HEK293 (cell line): ENCODE data around the gene MMP19.

ENCODE experiments used
- CTCF ChIA-PET: fragments of 350-600 bp; formaldehyde crosslinking; extraction: SDS; loops from one replicate; lab custom pipeline; 2021; ENCODE audit warnings: antibody characterized with exemption; lab: Yijun Ruan, JAX
- POLR2A ChIA-PET: fragments of 300-600 bp; formaldehyde crosslinking; extraction: SDS; loops from one replicate; lab custom pipeline; 2020; ENCODE audit warnings: antibody characterized with exemption, inconsistent platforms; lab: Yijun Ruan, JAX
- H3K27ac ChIP-seq: fragments of 200-500 bp; sonication (Bioruptor generic); 2 replicates; pipeline ENCODE4 v1.5.1; 2014; ENCODE audit warnings: low read depth, low read length, control low read depth, inconsistent platforms; ENCODE audit errors: extremely low read depth
- H3K36me3 ChIP-seq, 2 experiments: fragments of 200-500 bp in 1 of 2; sonication (Bioruptor generic) in 1 of 2; 1 replicate in 1 of 2; 2 replicates in 1 of 2; pipeline ENCODE4 v1.5.1; 2014 to 2017; ENCODE audit warnings: inconsistent platforms in 2 of 2, low read length in 2 of 2; ENCODE audit not compliant: control insufficient read depth in 2 of 2, insufficient read depth in 1 of 2
- H3K4me1 ChIP-seq: fragments of 200-500 bp; sonication (Bioruptor generic); 2 replicates; pipeline ENCODE4 v1.5.1; 2014; ENCODE audit warnings: mild to moderate bottlenecking, low read length, inconsistent platforms; ENCODE audit not compliant: control insufficient read depth, insufficient read depth
- H3K4me3 ChIP-seq: 2 replicates; pipeline ENCODE4 v1.5.1; 2011; ENCODE audit warnings: low read depth, mild to moderate bottlenecking, control low read depth, low read length, moderate library complexity
- H3K9me3 ChIP-seq: fragments of 200-500 bp; sonication (Bioruptor generic); 2 replicates; pipeline ENCODE4 v1.5.1; 2014; ENCODE audit warnings: low read depth, low read length, inconsistent platforms; ENCODE audit not compliant: control insufficient read depth, insufficient read depth
- AEBP2 ChIP-seq: fragments of 450-650 bp; formaldehyde crosslinking; IDR thresholded peaks from 2 replicates; pipeline ENCODE4 v1.5.1; 2016; ENCODE audit warnings: missing biosample characterization, missing genetic modification characterization, borderline replicate concordance
- KLF16 ChIP-seq: fragments of 450-650 bp; formaldehyde crosslinking; IDR thresholded peaks from 2 replicates; pipeline ENCODE4 v1.5.1; 2017; ENCODE audit warnings: missing biosample characterization, missing genetic modification characterization
- KLF7 ChIP-seq: fragments of 450-650 bp; formaldehyde crosslinking; IDR thresholded peaks from 2 replicates; pipeline ENCODE4 v1.5.1; 2016; ENCODE audit warnings: missing biosample characterization, missing genetic modification characterization, borderline replicate concordance
- OVOL3 ChIP-seq: fragments of 450-650 bp; formaldehyde crosslinking; IDR thresholded peaks from 2 replicates; pipeline ENCODE4 v1.5.1; 2016; ENCODE audit warnings: missing biosample characterization, missing genetic modification characterization
- REPIN1 ChIP-seq: fragments of 450-650 bp; formaldehyde crosslinking; IDR thresholded peaks from 2 replicates; pipeline ENCODE4 v1.5.1; 2017; ENCODE audit warnings: missing biosample characterization, missing genetic modification characterization, low read depth
- SETDB1 ChIP-seq: IDR thresholded peaks from one replicate; pipeline ENCODE4 v1.6.1; 2017; ENCODE audit warnings: mild to moderate bottlenecking, low read length, moderate library complexity, mixed read lengths; ENCODE audit not compliant: insufficient read length
- WT1 ChIP-seq: fragments of 450-650 bp; formaldehyde crosslinking; IDR thresholded peaks from 2 replicates; pipeline ENCODE4 v1.5.1; 2016; ENCODE audit warnings: missing biosample characterization, missing genetic modification characterization
- ZBTB7A ChIP-seq: fragments of 450-650 bp; formaldehyde crosslinking; IDR thresholded peaks from 2 replicates; pipeline ENCODE4 v1.5.1; 2016; ENCODE audit warnings: low read depth, missing biosample characterization, missing genetic modification characterization
- ZFP3 ChIP-seq: fragments of 450-650 bp; formaldehyde crosslinking; IDR thresholded peaks from 2 replicates; pipeline ENCODE4 v1.5.1; 2016; ENCODE audit warnings: low read depth, missing biosample characterization, missing genetic modification characterization
- ZFP69B ChIP-seq: fragments of 450-650 bp; formaldehyde crosslinking; IDR thresholded peaks from 2 replicates; pipeline ENCODE4 v1.5.1; 2016; ENCODE audit warnings: missing biosample characterization, missing genetic modification characterization
- ZNF184 ChIP-seq: fragments of 450-650 bp; IDR thresholded peaks from 2 replicates; pipeline ENCODE4 v1.5.1; 2018; ENCODE audit warnings: missing biosample characterization, mild to moderate bottlenecking, missing genetic modification characterization
- ZNF19 ChIP-seq: fragments of 450-650 bp; formaldehyde crosslinking; IDR thresholded peaks from 2 replicates; pipeline ENCODE4; 2016; ENCODE audit warnings: missing biosample characterization, missing genetic modification characterization, low read depth
- ZNF211 ChIP-seq: fragments of 450-650 bp; formaldehyde crosslinking; IDR thresholded peaks from 2 replicates; pipeline ENCODE4 v1.5.1; 2016; ENCODE audit warnings: low read depth, missing biosample characterization, missing genetic modification characterization
- ZNF354C ChIP-seq: fragments of 450-650 bp; formaldehyde crosslinking; IDR thresholded peaks from 2 replicates; pipeline ENCODE4 v1.5.1; 2016; ENCODE audit warnings: missing biosample characterization, missing genetic modification characterization, low read depth, borderline replicate concordance
- ZNF362 ChIP-seq: fragments of 450-650 bp; formaldehyde crosslinking; IDR thresholded peaks from 2 replicates; pipeline ENCODE4 v1.5.1; 2016; ENCODE audit warnings: missing biosample characterization, missing genetic modification characterization
- ZNF398 ChIP-seq: fragments of 450-650 bp; formaldehyde crosslinking; IDR thresholded peaks from 2 replicates; pipeline ENCODE4 v1.5.1; 2017; ENCODE audit warnings: missing biosample characterization, missing genetic modification characterization
- ZNF544 ChIP-seq: fragments of 450-650 bp; formaldehyde crosslinking; IDR thresholded peaks from 2 replicates; pipeline ENCODE4 v1.5.0; 2017; ENCODE audit warnings: missing biosample characterization, missing genetic modification characterization
- ZNF561 ChIP-seq: fragments of 450-650 bp; IDR thresholded peaks from 2 replicates; pipeline ENCODE4 v1.5.1; 2018; ENCODE audit warnings: missing biosample characterization, missing genetic modification characterization, borderline replicate concordance
- ZNF658 ChIP-seq: fragments of 450-650 bp; formaldehyde crosslinking; IDR thresholded peaks from 2 replicates; pipeline ENCODE4; 2016; ENCODE audit warnings: missing biosample characterization, missing genetic modification characterization
- ZNF677 ChIP-seq: fragments of 450-650 bp; IDR thresholded peaks from 2 replicates; pipeline ENCODE4 v1.5.0; 2018; ENCODE audit warnings: missing biosample characterization, mild to moderate bottlenecking, missing genetic modification characterization, moderate library complexity
- ZNF776 ChIP-seq: fragments of 450-650 bp; formaldehyde crosslinking; IDR thresholded peaks from 2 replicates; pipeline ENCODE4 v1.5.0; 2017; ENCODE audit warnings: missing biosample characterization, missing genetic modification characterization, borderline replicate concordance
- ZNF777 ChIP-seq: fragments of 450-650 bp; formaldehyde crosslinking; IDR thresholded peaks from 2 replicates; pipeline ENCODE4 v1.5.1; 2017; ENCODE audit warnings: missing biosample characterization, missing genetic modification characterization, borderline replicate concordance
- ZNF791 ChIP-seq: fragments of 450-650 bp; formaldehyde crosslinking; IDR thresholded peaks from 2 replicates; pipeline ENCODE4 v1.5.1; 2016; ENCODE audit warnings: missing biosample characterization, missing genetic modification characterization
- ZNF792 ChIP-seq: fragments of 450-650 bp; formaldehyde crosslinking; IDR thresholded peaks from 2 replicates; pipeline ENCODE4 v1.5.1; 2016; ENCODE audit warnings: missing biosample characterization, missing genetic modification characterization
- ZSCAN18 ChIP-seq: fragments of 450-650 bp; formaldehyde crosslinking; IDR thresholded peaks from 2 replicates; pipeline ENCODE4 v1.5.1; 2016; ENCODE audit warnings: missing biosample characterization, missing genetic modification characterization

MMP19 gene

GRCh38 chr12:55845785-55846496 lies 3.2 kb upstream of the MMP19 start:
- H3K36me3 ChIP-seq: no peaks in the 10 kb centered on the region
- no peak for TF ChIP-seq KLF16 (tag by site-specific recombination)
- no peak for TF ChIP-seq ZNF184 (tag by site-specific recombination)
- TF ChIP-seq ZNF362 (tag by site-specific recombination): no peak
- TF ChIP-seq ZNF211: no peak
- TF ChIP-seq ZNF354C (tag by site-specific recombination): no peak
- TF ChIP-seq ZNF658 (tag by site-specific recombination): no peak
- TF ChIP-seq ZFP3 (tag by site-specific recombination): no peak
- no peak for TF ChIP-seq ZNF677 (tag by site-specific recombination)
- no peak for TF ChIP-seq ZNF777 (tag by site-specific recombination)
- no peak for TF ChIP-seq ZNF561 (tag by site-specific recombination)
- TF ChIP-seq SETDB1: no peak
- no peak for TF ChIP-seq REPIN1 (tag by site-specific recombination)
- TF ChIP-seq ZNF776 (tag by site-specific recombination): no peak
- no peak for TF ChIP-seq ZNF791 (tag by site-specific recombination)
- no peak for TF ChIP-seq ZBTB7A (tag by site-specific recombination)
- no peak for TF ChIP-seq ZNF19 (tag by site-specific recombination)
- no peak overlapping the region for H3K4me3 ChIP-seq
- H3K9me3 ChIP-seq: no peaks in the 10 kb centered on the region
- H3K4me1 ChIP-seq: no peaks in the 10 kb centered on the region; the same call in 1 of the 2 replicates
- H3K27ac ChIP-seq: no peak overlapping the region
- ChIA-PET CTCF (interaction anchor here (0.7 kb wide), 2 partner anchors 76 to 91 kb away, joined by 3 to 5 read pairs; no protein-coding TSS in a partner anchor), POLR2A (interaction anchor here (0.6 to 2.7 kb wide), 3 partner anchors 16 to 259 kb away, joined by 3 to 21 read pairs (median 14); partner anchors contain the start of genes DNAJC14, ORMDL2 and SARNP)

GRCh38 chr12:55845361-55845760 lies 2.6 kb upstream of the MMP19 start:
- no peak overlapping the region for H3K4me3 ChIP-seq
- no peaks in the 10 kb centered on the region for H3K36me3 ChIP-seq
- CTCF ChIA-PET: interaction anchor here (0.7 kb wide), 2 partner anchors 77 to 91 kb away, joined by 3 to 5 read pairs; no protein-coding TSS in a partner anchor
- H3K4me1 ChIP-seq: no peaks in the 10 kb centered on the region; the same call in 1 of the 2 replicates
- H3K9me3 ChIP-seq: no peaks in the 10 kb centered on the region
- TF ChIP-seq OVOL3 (tag by site-specific recombination) (no peak), WT1 (no peak), KLF7 (tag by site-specific recombination) (no peak), ZNF792 (tag by site-specific recombination) (no peak), ZNF398 (tag by site-specific recombination) (no peak), ZSCAN18 (tag by site-specific recombination) (no peak), ZNF544 (no peak), ZFP69B (tag by site-specific recombination) (no peak), AEBP2 (tag by site-specific recombination) (no peak)
- POLR2A ChIA-PET: interaction anchor here (0.6 kb wide), 1 partner anchor 260 kb away, joined by 3 read pairs; no protein-coding TSS in a partner anchor
- H3K27ac ChIP-seq: no peak overlapping the region
